Astrocyte (in vitro differentiated cells and primary cell): ENCODE data around the gene ZNF783. TPM values are rescaled to one million over a fixed set of nuclear protein-coding genes. Genes with fewer than 3 reads are reported as not detected.

Source experiments
- DNase-seq: peaks from one replicate; pipeline ENCODE4 v3.0.0-alpha.2; 2010; ENCODE audit warnings: low read depth
- FAIRE-seq: peaks from 2 replicates; lab custom pipeline; 2011; peaks lifted over from hg19 to GRCh38; lab: Jason Lieb, UNC
- H2AFZ ChIP-seq: 2 replicates; pipeline ENCODE4 v1.6.0; 2012; ENCODE audit warnings: low read depth, low read length, inconsistent platforms
- H3K27ac ChIP-seq: 2 replicates; pipeline ENCODE4 v1.5.1; 2011; ENCODE audit warnings: low read depth, low read length, inconsistent platforms
- H3K27me3 ChIP-seq: 2 replicates; pipeline ENCODE4 v1.6.0; 2011; ENCODE audit warnings: low read length, inconsistent platforms; ENCODE audit not compliant: insufficient read depth
- H3K36me3 ChIP-seq: 2 replicates; pipeline ENCODE4 v1.5.1; 2011; ENCODE audit warnings: low read length, inconsistent platforms; ENCODE audit not compliant: insufficient read depth
- H3K4me1 ChIP-seq: 2 replicates; pipeline ENCODE4 v1.5.1; 2011; ENCODE audit warnings: low read length, inconsistent platforms; ENCODE audit not compliant: insufficient read depth
- H3K4me2 ChIP-seq: 2 replicates; pipeline ENCODE4 v1.6.0; 2012; ENCODE audit warnings: low read length, inconsistent platforms
- H3K4me3 ChIP-seq: 2 replicates; pipeline ENCODE4 v1.5.1; 2011; ENCODE audit warnings: low read depth, mild to moderate bottlenecking, low read length, inconsistent platforms; ENCODE audit not compliant: insufficient read depth
- H3K79me2 ChIP-seq: 2 replicates; pipeline ENCODE4 v1.6.0; 2012; ENCODE audit warnings: mild to moderate bottlenecking, low read length, inconsistent platforms; ENCODE audit not compliant: insufficient read depth
- H3K9ac ChIP-seq: 2 replicates; pipeline ENCODE4 v1.6.0; 2012; ENCODE audit warnings: mild to moderate bottlenecking, low read length, inconsistent platforms
- H3K9me3 ChIP-seq: 2 replicates; pipeline ENCODE4 v1.5.1; 2012; ENCODE audit warnings: low read depth, mild to moderate bottlenecking, low read length, inconsistent platforms; ENCODE audit not compliant: insufficient read depth
- H4K20me1 ChIP-seq: 2 replicates; pipeline ENCODE4 v1.6.0; 2012; ENCODE audit warnings: low read length, inconsistent platforms; ENCODE audit not compliant: insufficient read depth
- H3K27ac Mint-ChIP-seq: one replicate; pipeline ENCODE4 v1.8.0; 2021; ENCODE audit warnings: mild to moderate bottlenecking, mixed read lengths; ENCODE audit not compliant: unreplicated experiment
- H3K27me3 Mint-ChIP-seq: one replicate; pipeline ENCODE4 v1.8.0; 2021; ENCODE audit warnings: low read depth, mixed read lengths; ENCODE audit not compliant: unreplicated experiment
- H3K36me3 Mint-ChIP-seq: one replicate; pipeline ENCODE4 v1.8.0; 2021; ENCODE audit warnings: low read depth, mixed read lengths; ENCODE audit not compliant: unreplicated experiment
- H3K4me1 Mint-ChIP-seq: one replicate; pipeline ENCODE4 v1.8.0; 2021; ENCODE audit warnings: low read depth, mixed read lengths; ENCODE audit not compliant: unreplicated experiment
- H3K4me3 Mint-ChIP-seq: one replicate; pipeline ENCODE4 v1.8.0; 2021; ENCODE audit warnings: mild to moderate bottlenecking, moderate library complexity, mixed read lengths; ENCODE audit not compliant: unreplicated experiment
- H3K9me3 Mint-ChIP-seq: one replicate; pipeline ENCODE4 v1.8.0; 2021; ENCODE audit warnings: mild to moderate bottlenecking, mixed read lengths; ENCODE audit not compliant: unreplicated experiment
- EZH2 ChIP-seq: IDR thresholded peaks from 2 replicates; pipeline ENCODE4 v1.6.1; 2012; ENCODE audit warnings: mild to moderate bottlenecking, low read length, inconsistent platforms; ENCODE audit not compliant: insufficient read depth
- total RNA-seq: library from RNA; stranded (reverse); gene quantifications from 2 replicates; pipeline ENCODE4 v1.2.1, GENCODE V29; 2021
- TF ChIP-seq, protein P1 (sequence below): IDR thresholded peaks from 2 replicates; pipeline ENCODE4 v1.5.1; 2011; ENCODE audit warnings: low read depth, mild to moderate bottlenecking, inconsistent platforms, low read length, moderate library complexity; ENCODE audit not compliant: insufficient read depth

Gene ZNF783
- total RNA-seq, 1 donor from 2014 or later, result 10.6 TPM

- Histone ChIP-seq H3K9ac (no peak overlapping the region), H3K27ac (no peak overlapping the region), H3K4me3 (no peak overlapping the region), H4K20me1 (peaks cover 16% of the 10 kb centered on the region), H3K27me3 (no peaks in the 10 kb centered on the region), H3K36me3 (peaks cover 30% of the 10 kb centered on the region), H3K79me2 (peaks cover 19% of the 10 kb centered on the region), H3K4me1 (no peaks in the 10 kb centered on the region), H2AFZ (no peak overlapping the region), H3K4me2 (no peak overlapping the region), H3K9me3 (no peaks in the 10 kb centered on the region)
- H3K9me3 Mint-ChIP-seq, result no peaks in the 10 kb centered on the region
- no peak overlapping the region for H3K4me3 Mint-ChIP-seq
- no peak overlapping the region for H3K27ac Mint-ChIP-seq
- H3K27me3 Mint-ChIP-seq, result no peaks in the 10 kb centered on the region
- DNase-seq (no peak), FAIRE-seq (no peak)
- H3K36me3 Mint-ChIP-seq, result peaks cover 17% of the 10 kb centered on the region
- no peak for TF ChIP-seq EZH2
- TF ChIP-seq, protein P1, sequence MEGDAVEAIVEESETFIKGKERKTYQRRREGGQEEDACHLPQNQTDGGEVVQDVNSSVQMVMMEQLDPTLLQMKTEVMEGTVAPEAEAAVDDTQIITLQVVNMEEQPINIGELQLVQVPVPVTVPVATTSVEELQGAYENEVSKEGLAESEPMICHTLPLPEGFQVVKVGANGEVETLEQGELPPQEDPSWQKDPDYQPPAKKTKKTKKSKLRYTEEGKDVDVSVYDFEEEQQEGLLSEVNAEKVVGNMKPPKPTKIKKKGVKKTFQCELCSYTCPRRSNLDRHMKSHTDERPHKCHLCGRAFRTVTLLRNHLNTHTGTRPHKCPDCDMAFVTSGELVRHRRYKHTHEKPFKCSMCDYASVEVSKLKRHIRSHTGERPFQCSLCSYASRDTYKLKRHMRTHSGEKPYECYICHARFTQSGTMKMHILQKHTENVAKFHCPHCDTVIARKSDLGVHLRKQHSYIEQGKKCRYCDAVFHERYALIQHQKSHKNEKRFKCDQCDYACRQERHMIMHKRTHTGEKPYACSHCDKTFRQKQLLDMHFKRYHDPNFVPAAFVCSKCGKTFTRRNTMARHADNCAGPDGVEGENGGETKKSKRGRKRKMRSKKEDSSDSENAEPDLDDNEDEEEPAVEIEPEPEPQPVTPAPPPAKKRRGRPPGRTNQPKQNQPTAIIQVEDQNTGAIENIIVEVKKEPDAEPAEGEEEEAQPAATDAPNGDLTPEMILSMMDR, result no peak
- H3K4me1 Mint-ChIP-seq, result peaks cover 8% of the 10 kb centered on the region
Measured at GRCh38 chr7:149252378-149252777, 9.6 kb upstream of the ZNF783 start.

DNA sequence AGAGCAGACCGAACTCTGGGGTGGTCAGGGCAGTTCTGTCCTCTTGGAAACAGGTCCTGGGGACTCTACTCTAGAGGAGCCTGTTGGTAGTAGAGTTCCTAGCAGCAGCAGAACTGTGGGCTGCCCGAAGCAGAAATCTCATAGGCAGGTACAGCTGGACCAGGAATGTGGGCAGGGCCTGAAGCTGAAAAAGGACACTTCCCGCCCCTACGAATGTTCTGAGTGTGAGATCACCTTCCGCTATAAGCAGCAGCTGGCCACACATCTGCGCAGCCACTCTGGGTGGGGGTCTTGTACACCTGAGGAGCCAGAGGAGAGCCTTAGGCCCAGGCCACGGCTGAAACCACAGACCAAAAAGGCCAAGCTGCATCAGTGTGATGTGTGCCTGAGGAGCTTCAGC is 8.3 kb upstream of the ZNF783 start:
- Histone ChIP-seq H3K4me3 (no peak overlapping the region), H2AFZ (no peak overlapping the region), H4K20me1 (peaks cover 3% of the 10 kb centered on the region), H3K9me3 (no peaks in the 10 kb centered on the region), H3K36me3 (peaks cover 30% of the 10 kb centered on the region), H3K4me1 (no peaks in the 10 kb centered on the region), H3K27me3 (no peaks in the 10 kb centered on the region), H3K9ac (no peak overlapping the region), H3K79me2 (peaks cover 7% of the 10 kb centered on the region), H3K4me2 (no peak overlapping the region), H3K27ac (no peak overlapping the region)
- H3K27ac Mint-ChIP-seq, result no peak overlapping the region
- DNase-seq, result no peak
- TF ChIP-seq, protein P1, result no peak
- no peak for TF ChIP-seq EZH2
- H3K4me3 Mint-ChIP-seq, result no peak overlapping the region
- no peak for FAIRE-seq
- no peaks in the 10 kb centered on the region for H3K9me3 Mint-ChIP-seq
- no peaks in the 10 kb centered on the region for H3K27me3 Mint-ChIP-seq
- peaks cover 14% of the 10 kb centered on the region for H3K36me3 Mint-ChIP-seq
- peaks cover 4% of the 10 kb centered on the region for H3K4me1 Mint-ChIP-seq

DNA sequence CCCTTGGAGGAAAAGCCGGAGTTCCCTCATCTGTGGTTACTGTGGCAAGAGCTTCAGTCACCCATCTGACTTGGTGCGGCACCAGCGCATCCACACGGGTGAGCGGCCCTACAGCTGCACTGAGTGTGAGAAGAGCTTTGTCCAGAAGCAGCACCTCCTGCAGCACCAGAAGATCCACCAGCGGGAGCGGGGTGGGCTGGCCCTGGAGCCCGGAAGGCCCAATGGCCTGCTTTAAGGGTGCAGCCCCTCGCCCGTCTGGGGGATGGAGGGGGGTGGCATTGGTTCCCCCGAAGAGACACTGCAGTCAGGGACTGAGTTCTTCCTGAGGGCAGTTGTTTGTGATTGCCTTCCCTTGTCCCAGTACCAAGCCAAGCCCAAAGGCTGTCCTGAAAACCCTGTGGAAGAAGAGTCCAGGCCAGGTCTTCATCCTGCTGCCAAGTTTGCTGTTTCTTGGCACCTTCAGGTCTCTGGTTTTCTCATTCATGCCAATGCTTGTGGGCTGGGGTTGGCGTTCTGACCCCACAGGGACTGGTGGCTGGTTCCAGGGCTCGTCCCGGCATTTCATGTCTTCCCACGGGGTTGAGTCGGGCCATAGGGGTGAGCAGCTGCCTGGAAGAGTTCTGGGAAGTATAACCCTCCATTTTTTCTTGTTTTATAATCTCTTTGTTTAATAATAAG is 7.7 kb upstream of the ZNF783 start:
- peaks cover 30% of the 10 kb centered on the region for H3K36me3 ChIP-seq
- no peak for FAIRE-seq

More for the DNA sequence above, 7.7 kb upstream of the ZNF783 start:
- TF ChIP-seq EZH2, result no peak
- Histone ChIP-seq H3K4me3 (no peak overlapping the region), H4K20me1 (no peaks in the 10 kb centered on the region), H2AFZ (no peak overlapping the region), H3K9ac (no peak overlapping the region), H3K27ac (no peak overlapping the region), H3K4me2 (no peak overlapping the region), H3K9me3 (no peaks in the 10 kb centered on the region), H3K79me2 (peaks cover under 1% of the 10 kb centered on the region), H3K27me3 (no peaks in the 10 kb centered on the region), H3K4me1 (no peaks in the 10 kb centered on the region)
- H3K9me3 Mint-ChIP-seq, result no peaks in the 10 kb centered on the region
- no peak overlapping the region for H3K4me3 Mint-ChIP-seq
- no peak for DNase-seq
- no peaks in the 10 kb centered on the region for H3K27me3 Mint-ChIP-seq
- no peak overlapping the region for H3K27ac Mint-ChIP-seq
- peaks cover 14% of the 10 kb centered on the region for H3K36me3 Mint-ChIP-seq
- peaks cover 4% of the 10 kb centered on the region for H3K4me1 Mint-ChIP-seq
